Endodermal cell (in vitro differentiated cells): ENCODE data around the gene HLCS. TPM values are rescaled to one million over a fixed set of nuclear protein-coding genes. Genes with fewer than 3 reads are reported as not detected.

Source experiments
- DNase-seq: peaks from one replicate; pipeline ENCODE4 v3.0.0-alpha.2; 2017
- H3K27ac ChIP-seq: 2 replicates; pipeline ENCODE4 v1.5.1; 2013; ENCODE audit warnings: mild to moderate bottlenecking, low read depth, low read length, moderate library complexity
- H3K27me3 ChIP-seq: 2 replicates; pipeline ENCODE4 v1.6.1; 2013; ENCODE audit warnings: mild to moderate bottlenecking, low read length, moderate library complexity; ENCODE audit not compliant: insufficient read depth, control insufficient read depth, poor library complexity, severe bottlenecking
- H3K36me3 ChIP-seq: 2 replicates; pipeline ENCODE4 v1.7.0; 2013; ENCODE audit warnings: mild to moderate bottlenecking, low read length, moderate library complexity; ENCODE audit not compliant: control insufficient read depth, insufficient read depth
- H3K4me1 ChIP-seq: one replicate; pipeline ENCODE4 v1.7.0; 2013; ENCODE audit warnings: low read length; ENCODE audit not compliant: control insufficient read depth, insufficient read depth
- H3K4me3 ChIP-seq: 2 replicates; pipeline ENCODE4 v1.5.1; 2013; ENCODE audit warnings: mild to moderate bottlenecking, low read length, moderate library complexity
- H3K9ac ChIP-seq: 2 replicates; pipeline ENCODE4 v1.6.1; 2013; ENCODE audit warnings: mild to moderate bottlenecking, low read length, moderate library complexity; ENCODE audit not compliant: poor library complexity, severe bottlenecking; ENCODE audit errors: extremely low read depth
- H3K9me3 ChIP-seq: 2 replicates; pipeline ENCODE4 v1.6.1; 2013; ENCODE audit warnings: mild to moderate bottlenecking, low read length, moderate library complexity; ENCODE audit not compliant: control insufficient read depth
- H3K27ac Mint-ChIP-seq: 2 replicates; pipeline ENCODE4 v1.8.0; 2020; ENCODE audit warnings: mixed read lengths
- H3K27me3 Mint-ChIP-seq: 2 replicates; pipeline ENCODE4 v1.8.0; 2021; ENCODE audit warnings: mild to moderate bottlenecking, mixed read lengths; ENCODE audit not compliant: insufficient read depth
- H3K36me3 Mint-ChIP-seq: 2 replicates; pipeline ENCODE4 v1.8.0; 2020; ENCODE audit warnings: low read depth, mixed read lengths
- H3K4me1 Mint-ChIP-seq: 2 replicates; pipeline ENCODE4 v1.8.0; 2020; ENCODE audit warnings: mixed read lengths
- H3K4me3 Mint-ChIP-seq: 2 replicates; pipeline ENCODE4 v1.8.0; 2020; ENCODE audit warnings: mild to moderate bottlenecking, moderate library complexity, mixed read lengths
- H3K9me3 Mint-ChIP-seq: 2 replicates; pipeline ENCODE4 v1.8.0; 2020; ENCODE audit warnings: mild to moderate bottlenecking, mixed read lengths
- WGBS, 2 experiments: methylation state at CpG; one replicate each; pipeline versions ENCODE4 v1.1.5 to v1.1.7; 2013; ENCODE audit warnings: missing lambda C conversion rate in 2 of 2, mixed read lengths in 1 of 2; ENCODE audit not compliant: insufficient coverage in 1 of 2, insufficient read length in 1 of 2; 5-methylcytosine and 5-hydroxymethylcytosine counted together
- total RNA-seq, 2 donors: library from RNA; stranded (reverse); fragmentation: NEBNext Ultra II Directional in 1 of 2; extraction: Animal tissue kit (Norgen Biotek cat#: 25700) in 1 of 2; gene quantifications; 2 replicates in 1 of 2; 3 replicates in 1 of 2; pipeline ENCODE4 v1.2.1, GENCODE V29; 2021
- TF ChIP-seq, protein P1 (sequence below): fragments of 200-600 bp; sonication (generic); conservative IDR thresholded peaks from 2 replicates; pipeline ENCODE4 v1.5.0; 2021; ENCODE audit warnings: antibody characterized with exemption, mild to moderate bottlenecking

HLCS gene
- total RNA-seq, 2 donors from 2014 or later = 25.0 to 30.1 TPM

- Mint-ChIP-seq H3K27ac (no peak overlapping the region), H3K9me3 (no peaks in the 10 kb centered on the region), H3K27me3 (no peaks in the 10 kb centered on the region), H3K36me3 (no peaks in the 10 kb centered on the region), H3K4me3 (no peak overlapping the region), H3K4me1 (peaks cover 1% of the 10 kb centered on the region)
- Histone ChIP-seq H3K27me3 (no peaks in the 10 kb centered on the region), H3K27ac (no peak overlapping the region), H3K9ac (no peak overlapping the region), H3K4me3 (no peak overlapping the region), H3K36me3 (no peaks in the 10 kb centered on the region), H3K4me1 (no peaks in the 10 kb centered on the region), H3K9me3 (no peaks in the 10 kb centered on the region)
- 92 to 100% methylated on average over 1 to 4 of the region's 4 CpGs for WGBS, 2 experiments
- TF ChIP-seq, protein P1, sequence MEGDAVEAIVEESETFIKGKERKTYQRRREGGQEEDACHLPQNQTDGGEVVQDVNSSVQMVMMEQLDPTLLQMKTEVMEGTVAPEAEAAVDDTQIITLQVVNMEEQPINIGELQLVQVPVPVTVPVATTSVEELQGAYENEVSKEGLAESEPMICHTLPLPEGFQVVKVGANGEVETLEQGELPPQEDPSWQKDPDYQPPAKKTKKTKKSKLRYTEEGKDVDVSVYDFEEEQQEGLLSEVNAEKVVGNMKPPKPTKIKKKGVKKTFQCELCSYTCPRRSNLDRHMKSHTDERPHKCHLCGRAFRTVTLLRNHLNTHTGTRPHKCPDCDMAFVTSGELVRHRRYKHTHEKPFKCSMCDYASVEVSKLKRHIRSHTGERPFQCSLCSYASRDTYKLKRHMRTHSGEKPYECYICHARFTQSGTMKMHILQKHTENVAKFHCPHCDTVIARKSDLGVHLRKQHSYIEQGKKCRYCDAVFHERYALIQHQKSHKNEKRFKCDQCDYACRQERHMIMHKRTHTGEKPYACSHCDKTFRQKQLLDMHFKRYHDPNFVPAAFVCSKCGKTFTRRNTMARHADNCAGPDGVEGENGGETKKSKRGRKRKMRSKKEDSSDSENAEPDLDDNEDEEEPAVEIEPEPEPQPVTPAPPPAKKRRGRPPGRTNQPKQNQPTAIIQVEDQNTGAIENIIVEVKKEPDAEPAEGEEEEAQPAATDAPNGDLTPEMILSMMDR = no peak
- no peak for DNase-seq
Observed at GRCh38 chr21:36806103-36806502, 160.4 kb downstream of the HLCS start.

DNA sequence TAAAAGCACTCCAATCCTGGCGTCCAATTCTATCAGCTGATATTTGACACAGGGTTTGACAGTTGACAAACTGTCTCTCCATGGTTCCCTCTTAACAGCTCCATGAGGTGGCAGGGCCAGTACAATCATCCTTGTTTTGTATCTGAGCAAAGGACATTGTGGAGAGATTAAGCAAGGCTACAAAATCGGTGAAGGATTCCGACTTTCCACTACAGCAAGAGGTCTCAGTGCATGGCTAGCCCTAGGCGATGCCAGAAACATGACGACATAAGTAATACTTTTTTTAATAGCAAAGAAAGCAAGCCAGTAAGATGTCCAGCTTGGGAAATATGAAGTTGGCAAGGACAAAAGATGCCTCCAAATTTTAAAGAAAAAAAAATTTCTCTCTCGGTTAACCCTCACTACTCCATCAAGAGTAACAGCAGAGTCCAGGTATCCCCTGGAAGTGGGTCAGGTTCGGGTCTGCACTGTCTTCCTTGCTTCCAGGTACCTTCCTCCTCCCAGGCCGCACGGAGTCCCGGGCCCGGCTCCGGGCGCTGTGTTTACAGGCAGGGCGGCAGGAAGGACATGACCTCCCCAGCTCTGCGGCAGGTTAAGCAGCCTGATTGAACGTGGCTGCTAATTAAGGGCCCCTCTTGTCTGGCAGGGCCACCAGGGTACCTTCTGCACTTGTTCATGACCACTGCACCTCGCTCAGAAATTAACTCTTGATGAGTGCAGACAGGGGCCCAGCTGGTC, 161.4 kb downstream of the HLCS start:
- no peaks in the 10 kb centered on the region for H3K27me3 Mint-ChIP-seq
- no peak overlapping the region for H3K27ac ChIP-seq
- DNase-seq = no peak
- whole genome bisulfite sequencing, 2 experiments = 91 to 98% methylated on average over 15 to 17 of the region's 17 CpGs
- no peaks in the 10 kb centered on the region for H3K27me3 ChIP-seq
- no peak overlapping the region for H3K27ac Mint-ChIP-seq
- H3K36me3 ChIP-seq = no peaks in the 10 kb centered on the region
- H3K9ac ChIP-seq = no peak overlapping the region
- no peak overlapping the region for H3K4me3 ChIP-seq
- no peaks in the 10 kb centered on the region for H3K9me3 Mint-ChIP-seq
- H3K36me3 Mint-ChIP-seq = no peaks in the 10 kb centered on the region
- no peaks in the 10 kb centered on the region for H3K4me1 ChIP-seq
- TF ChIP-seq, protein P1 = no peak
- no peak overlapping the region for H3K4me3 Mint-ChIP-seq
- peaks cover 1% of the 10 kb centered on the region for H3K4me1 Mint-ChIP-seq
- H3K9me3 ChIP-seq = no peaks in the 10 kb centered on the region

GRCh38 chr21:36803816-36804439, 162.5 kb downstream of the HLCS start:
- Histone ChIP-seq H3K36me3 (no peaks in the 10 kb centered on the region), H3K27ac (no peak overlapping the region), H3K4me1 (no peaks in the 10 kb centered on the region), H3K9ac (no peak overlapping the region), H3K9me3 (peaks cover 6% of the 10 kb centered on the region), H3K27me3 (no peaks in the 10 kb centered on the region), H3K4me3 (no peak overlapping the region)
- Mint-ChIP-seq H3K27ac (no peak overlapping the region), H3K27me3 (no peaks in the 10 kb centered on the region), H3K4me3 (no peak overlapping the region), H3K9me3 (peaks cover 5% of the 10 kb centered on the region), H3K4me1 (peaks cover 1% of the 10 kb centered on the region), H3K36me3 (peaks cover under 1% of the 10 kb centered on the region)
- TF ChIP-seq, protein P1 = no peak
- 91 to 92% methylated on average over 9 to 13 of the region's 13 CpGs for WGBS, 2 experiments
- DNase-seq = no peak
